H4 (cell line): ENCODE measurements around the gene BRIP1. TPM values are rescaled to one million over a fixed set of nuclear protein-coding genes. Genes with fewer than 3 reads are reported as not detected.
"Not testable (repeated sequence)": the region's sequence is repeated elsewhere in the genome, so short reads cannot be mapped to it uniquely, and the experiment has no call there.

ENCODE experiments used
- DNase-seq: peaks from one replicate; pipeline ENCODE4 v3.0.0-alpha.2; 2015; ENCODE audit warnings: low spot score
- total RNA-seq: library from RNA; depleted of rRNA; stranded (reverse); fragments of >200 nt; shearing (Covaris generic); gene quantifications from 2 replicates; pipeline ENCODE4 v1.2.3, GENCODE V29; 2014

The BRIP1 gene
- total RNA-seq, 1 experiment from 2014 or later, result 14.6 TPM

GRCh38 chr17:61729690-61730268 is 133.5 kb downstream of the BRIP1 start:
- no peak for DNase-seq

- DNase-seq, result no peak
Measured at GRCh38 chr17:61728297-61728836, 135.0 kb downstream of the BRIP1 start.

- not testable (repeated sequence) for DNase-seq
Measured at GRCh38 chr17:61727798-61728197, 135.5 kb downstream of the BRIP1 start.

GRCh38 chr17:61726977-61727376 is 136.4 kb downstream of the BRIP1 start:
- no peak for DNase-seq

GRCh38 chr17:61724777-61725176 is 138.6 kb downstream of the BRIP1 start:
- DNase-seq, result no peak

GRCh38 chr17:61723914-61724313 is 139.4 kb downstream of the BRIP1 start:
- no peak for DNase-seq

GRCh38 chr17:61723183-61723582 is 140.1 kb downstream of the BRIP1 start:
- no peak for DNase-seq

GRCh38 chr17:61722398-61722797 is 140.9 kb downstream of the BRIP1 start:
- DNase-seq, result no peak

GRCh38 chr17:61720016-61720795 is 143.1 kb downstream of the BRIP1 start:
- DNase-seq, result no peak

GRCh38 chr17:61719220-61719619 is 144.1 kb downstream of the BRIP1 start:
- DNase-seq, result not testable (repeated sequence)

GRCh38 chr17:61718022-61718421 is 145.3 kb downstream of the BRIP1 start:
- DNase-seq, result no peak

- DNase-seq, result no peak
Measured at GRCh38 chr17:61717352-61717751, 146.0 kb downstream of the BRIP1 start.

GRCh38 chr17:61716225-61716829 is 147.0 kb downstream of the BRIP1 start:
- no peak for DNase-seq

- no peak for DNase-seq
Measured at GRCh38 chr17:61715348-61715747, 148.0 kb downstream of the BRIP1 start.

- no peak for DNase-seq
Measured at GRCh38 chr17:61714300-61714699, 149.0 kb downstream of the BRIP1 start.

- no peak for DNase-seq
Measured at GRCh38 chr17:61713035-61713434, 150.3 kb downstream of the BRIP1 start.

GRCh38 chr17:61710546-61710945 is 152.8 kb downstream of the BRIP1 start:
- no peak for DNase-seq

- no peak for DNase-seq
Measured at GRCh38 chr17:61709567-61709966, 153.8 kb downstream of the BRIP1 start.

- no peak for DNase-seq
Measured at GRCh38 chr17:61704935-61705449, 158.3 kb downstream of the BRIP1 start.

- no peak for DNase-seq
Measured at GRCh38 chr17:61702450-61702849, 160.9 kb downstream of the BRIP1 start.

GRCh38 chr17:61701978-61702377 is 161.3 kb downstream of the BRIP1 start:
- DNase-seq, result no peak

GRCh38 chr17:61701334-61701733 is 162.0 kb downstream of the BRIP1 start:
- DNase-seq, result no peak

- DNase-seq, result no peak
Measured at GRCh38 chr17:61700252-61700651, 163.1 kb downstream of the BRIP1 start.
